K562 (cell line): ENCODE results near the gene ERGIC1. TPM values are rescaled to one million over a fixed set of nuclear protein-coding genes. Genes with fewer than 3 reads are reported as not detected.

Experiments
- ATAC-seq: fragments of 200-7000 bp; cut with Tn5 transposase; 3 replicates; pipeline ENCODE4 v1.9.1; 2020; ENCODE audit warnings: moderate library complexity
- BruUV-seq: library from RNA; stranded (reverse); fragments of 400-500 nt; replicated peaks from 2 replicates; lab custom pipeline; 2021; lab: Mats Ljungman, UMichigan
- CTCF ChIA-PET: fragments of 300-600 bp; formaldehyde crosslinking; extraction: SDS; loops from one replicate; lab custom pipeline; 2021; ENCODE audit warnings: low intra/inter-chr PET ratio; lab: Yijun Ruan, JAX
- POLR2A ChIA-PET: fragments of 300-600, 350-650 bp; sonication (Branson Sonifier 250); formaldehyde crosslinking; extraction: SDS; loops from one replicate; lab custom pipeline; 2021; ENCODE audit warnings: antibody characterized with exemption, inconsistent platforms; lab: Yijun Ruan, JAX
- DNase-seq, 4 experiments: peaks; one replicate each; pipeline versions ENCODE4 v3.0.0 to v3.0.0-alpha.2; 2011 to 2018; ENCODE audit warnings: low spot score in 3 of 4, mixed read lengths in 3 of 4; ENCODE audit errors: extremely low read depth in 1 of 4
- FAIRE-seq: peaks from 2 replicates; lab custom pipeline; 2011; peaks lifted over from hg19 to GRCh38; lab: Jason Lieb, UNC
- H2AFZ ChIP-seq: 2 replicates; pipeline ENCODE4 v1.6.0; 2011; ENCODE audit warnings: low read depth, low read length, control low read depth, inconsistent platforms
- H3K27ac ChIP-seq: fragments of 200-600 bp; 3 replicates; pipeline ENCODE4 v1.8.0; 2011; ENCODE audit warnings: low read depth, mild to moderate bottlenecking, control low read depth, inconsistent platforms, low read length, moderate library complexity, mixed read lengths; ENCODE audit errors: extremely low read depth
- H3K27me3 ChIP-seq, 2 experiments: fragments of 300-600 bp in 1 of 2; 2 replicates in 1 of 2; 3 replicates in 1 of 2; pipeline versions ENCODE4 v1.6.0 to v1.8.0; 2011; ENCODE audit warnings: inconsistent platforms in 2 of 2, low read length in 2 of 2, mild to moderate bottlenecking in 1 of 2, mixed read lengths in 1 of 2, moderate library complexity in 1 of 2; ENCODE audit not compliant: control insufficient read depth in 2 of 2, insufficient read depth in 2 of 2
- H3K36me3 ChIP-seq: fragments of 300-600 bp; 3 replicates; pipeline ENCODE4 v1.8.0; 2011; ENCODE audit warnings: mild to moderate bottlenecking, low read length, inconsistent platforms; ENCODE audit not compliant: control insufficient read depth, insufficient read depth
- H3K4me1 ChIP-seq, 2 experiments: fragments of 200-600 bp in 1 of 2; replicated peaks in 1 of 2; 2 replicates in 1 of 2; 3 replicates in 1 of 2; pipeline versions ENCODE4 v1.5.1 to v1.8.0; 2011; ENCODE audit warnings: inconsistent platforms in 2 of 2, low read length in 2 of 2, mild to moderate bottlenecking in 1 of 2, mixed read lengths in 1 of 2, moderate library complexity in 1 of 2; ENCODE audit not compliant: control insufficient read depth in 2 of 2, insufficient read depth in 2 of 2
- H3K4me2 ChIP-seq: 2 replicates; pipeline ENCODE4 v1.6.1; 2011; ENCODE audit warnings: low read length, control low read depth, inconsistent platforms, mixed read lengths; ENCODE audit not compliant: insufficient read depth
- H3K4me3 ChIP-seq: fragments of 200-600 bp; sonication (generic), shearing (Covaris generic); 2 replicates; pipeline ENCODE4 v1.5.1; 2016; ENCODE audit warnings: control low read depth, inconsistent platforms
- H3K79me2 ChIP-seq: fragments of 200-600 bp; 3 replicates; pipeline ENCODE4 v1.8.0; 2011; ENCODE audit warnings: low read length, inconsistent platforms; ENCODE audit not compliant: control insufficient read depth, insufficient read depth
- H3K9ac ChIP-seq, 2 experiments: 2 replicates each; pipeline versions ENCODE4 v1.6.0 to v1.6.1; 2011; ENCODE audit warnings: low read depth in 2 of 2, low read length in 2 of 2, control low read depth in 1 of 2, inconsistent platforms in 1 of 2, mild to moderate bottlenecking in 1 of 2, mixed read lengths in 1 of 2; ENCODE audit not compliant: insufficient read depth in 1 of 2
- H3K9me1 ChIP-seq: one replicate; pipeline ENCODE4 v1.6.0; 2011; ENCODE audit warnings: inconsistent platforms, mild to moderate bottlenecking, low read length, moderate library complexity; ENCODE audit not compliant: control insufficient read depth, insufficient read depth
- H3K9me3 ChIP-seq: replicated peaks from 2 replicates; pipeline ENCODE4 v1.5.1; 2011; ENCODE audit warnings: low read depth, low read length, inconsistent platforms; ENCODE audit not compliant: control insufficient read depth, insufficient read depth
- H4K20me1 ChIP-seq: replicated peaks from 2 replicates; pipeline ENCODE4 v1.6.1; 2011; ENCODE audit warnings: low read length, inconsistent platforms, mixed read lengths; ENCODE audit not compliant: control insufficient read depth, insufficient read depth
- E4F1 ChIP-seq: fragments of 250-450 bp; sonication (Bioruptor Pico); IDR thresholded peaks from 2 replicates; pipeline ENCODE4 v1.5.0; 2021; ENCODE audit warnings: mild to moderate bottlenecking, borderline replicate concordance
- ELK1 ChIP-seq: sonication (generic); formaldehyde crosslinking; IDR thresholded peaks from 2 replicates; pipeline ENCODE4 v1.8.1; 2022; ENCODE audit warnings: missing genetic modification reagents
- HDAC1 ChIP-seq, 2 experiments: fragments of 450-650 bp; IDR thresholded peaks; 2 replicates each; pipeline ENCODE4 v1.6.1; 2016 to 2017; ENCODE audit warnings: inconsistent platforms in 1 of 2, mild to moderate bottlenecking in 1 of 2, moderate library complexity in 1 of 2
- PHF20 ChIP-seq: fragments of 450-650 bp; IDR thresholded peaks from 2 replicates; pipeline ENCODE4 v1.6.1; 2018; ENCODE audit not compliant: partially characterized antibody
- RBBP5 ChIP-seq: fragments of 200-600 bp; sonication (generic); IDR thresholded peaks from 2 replicates; pipeline ENCODE4 v1.6.1; 2012; ENCODE audit warnings: borderline replicate concordance, mild to moderate bottlenecking, low read length, control low read depth, inconsistent platforms; ENCODE audit not compliant: insufficient read depth, poor library complexity, severe bottlenecking
- RCOR1 ChIP-seq, 2 experiments: IDR thresholded peaks; 2 replicates each; pipeline ENCODE4 v1.6.1; 2012; ENCODE audit warnings: low read depth in 2 of 2, low read length in 2 of 2, borderline replicate concordance in 1 of 2, improper control_type of control experiment in 1 of 2
- ZSCAN32 ChIP-seq: fragments of 450-650 bp; formaldehyde crosslinking; IDR thresholded peaks from 2 replicates; pipeline ENCODE4 v1.4.0; 2020; ENCODE audit warnings: mild to moderate bottlenecking, moderate library complexity
- WGBS: fragments of 100-300 bp; shearing (Covaris generic); methylation state at CpG from one replicate; pipeline ENCODE4 v1.1.6; 2016; ENCODE audit warnings: low coverage, mixed read lengths; ENCODE audit not compliant: insufficient coverage; ENCODE audit errors: missing lambda C conversion rate; 5-methylcytosine and 5-hydroxymethylcytosine counted together
- in situ Hi-C: fragments of 300-500 bp; cut with MboI; formaldehyde crosslinking; loops from 4 replicates; pipeline ENCODE4 v1.15.0; 2018; ENCODE audit warnings: inconsistent platforms, mixed read lengths
- intact Hi-C: fragments of 100-400 bp; cut with micrococcal nuclease; formaldehyde crosslinking; loops from 2 replicates; pipeline ENCODE4 v1.14.2; 2022
- polyA plus RNA-seq, 8 experiments: library from polyadenylated mRNA; depleted of rRNA in 4 of 8; stranded (reverse) in 5 of 8; unstranded in 3 of 8; fragments of >200 nt; fragmentation: Nextera tagmentation in 2 of 8; fragmentation: Illumina TruSeq in 1 of 8; extraction: Ambion mirVana in 2 of 8; extraction: Trizol in 1 of 8; gene quantifications; 2 replicates each; pipeline versions ENCODE4 v1.2.1 to v1.2.3, GENCODE V29; 2011 to 2014; ENCODE audit warnings: inconsistent platforms in 1 of 8, missing spikeins in 1 of 8
- total RNA-seq, 7 experiments: library from RNA; depleted of rRNA in 6 of 7; stranded (reverse); fragments of >200 nt in 6 of 7; fragmentation: Illumina TruSeq in 2 of 7; extraction: Trizol in 2 of 7; gene quantifications; 2 replicates each; pipeline versions ENCODE4 v1.2.1 to v1.2.3, GENCODE V29; 2011 to 2021; ENCODE audit warnings: low replicate concordance in 1 of 7

ERGIC1 gene
- total and polyA plus RNA-seq, 9 of the 15 experiments (the other 6 are each of a cell fraction or from before 2014, with no cell fraction given), result 5.5 to 68.4 (median 36.4) TPM

- no peak for TF ChIP-seq E4F1 (CRISPR knock-in tag)
- peak in 1 of 2 experiments; percentile 78; a peak in 1 of 4 replicates for TF ChIP-seq HDAC1 (IDR thresholded peaks at IDR 0.05)
- TF ChIP-seq RCOR1 (IDR thresholded peaks at IDR 0.05; ENCODE audit: borderline replicate concordance in 1 of 2, low read depth in 2 of 2, low read length in 2 of 2), result peak; percentile 18 to 92; a peak in 3 of 4 replicates
Measured at GRCh38 chr5:172877466-172878260, 43.6 kb downstream of the ERGIC1 start (continued).

DNA sequence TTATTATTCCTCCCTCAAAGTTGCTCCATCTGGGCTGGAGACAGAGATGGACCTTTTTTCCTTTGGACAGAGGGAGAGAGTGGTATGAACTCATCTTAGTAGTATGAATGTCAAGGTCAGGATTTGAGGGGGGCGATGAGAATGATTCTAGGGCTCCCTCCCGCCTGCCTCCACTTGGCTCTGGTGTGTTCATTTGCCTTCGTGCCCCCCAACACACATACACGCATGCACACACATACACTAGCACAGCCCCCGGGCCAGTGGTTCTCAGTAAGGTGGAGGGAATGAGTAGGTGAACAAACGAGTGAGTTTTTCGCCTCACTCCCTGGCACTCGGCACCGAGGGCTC, 44.5 kb downstream of the ERGIC1 start:
- no peaks in the 10 kb centered on the region for H3K9me1 ChIP-seq
- CTCF ChIA-PET, result no interaction called here
- TF ChIP-seq ELK1 (CRISPR knock-in tag) (no peak), ZSCAN32 (CRISPR knock-in tag) (no peak), RBBP5 (no peak), PHF20 (no peak)
- TF ChIP-seq, all 486 proteins: peak for 0
- no peak overlapping the region for H3K4me2 ChIP-seq
- DNase-seq (no peak), ATAC-seq (no peak), FAIRE-seq (no peak)
- no peak overlapping the region for H3K4me3 ChIP-seq
- POLR2A ChIA-PET, result no interaction called here
- 83% methylated on average over 9 of the region's 9 CpGs for WGBS
- no peaks in the 10 kb centered on the region for H3K27me3 ChIP-seq
- H3K4me1 ChIP-seq, result peaks cover 6 to 17% of the 10 kb centered on the region in 2 experiments; a peak in 3 of 5 replicates
- no peaks in the 10 kb centered on the region for H3K36me3 ChIP-seq
- H3K79me2 ChIP-seq, result 0 out of 3 replicates have a peak, but pooled peaks cover 4% of the 10 kb centered on the region
- BruUV-seq, result no TSS peak
- no peak overlapping the region for H3K9ac ChIP-seq
- no peaks in the 10 kb centered on the region for H3K9me3 ChIP-seq
- H2AFZ ChIP-seq, result no peak overlapping the region
- in situ Hi-C loops, result no loop called here
- H4K20me1 ChIP-seq, result peaks cover 3% of the 10 kb centered on the region; the same call in 1 of the 2 replicates
- intact Hi-C loops, result no loop called here
- H3K27ac ChIP-seq, result no peak overlapping the region
